ENCODE results near the gene GPD1L. TPM values are rescaled to one million over a fixed set of nuclear protein-coding genes. Genes with fewer than 3 reads are reported as not detected.

GPD1L gene
- total RNA-seq, 5 donors from 2014 or later (not counting 1 experiment from before 2014, with no cell fraction given), result 20.2 to 26.6 (median 21.1) TPM

DNA sequence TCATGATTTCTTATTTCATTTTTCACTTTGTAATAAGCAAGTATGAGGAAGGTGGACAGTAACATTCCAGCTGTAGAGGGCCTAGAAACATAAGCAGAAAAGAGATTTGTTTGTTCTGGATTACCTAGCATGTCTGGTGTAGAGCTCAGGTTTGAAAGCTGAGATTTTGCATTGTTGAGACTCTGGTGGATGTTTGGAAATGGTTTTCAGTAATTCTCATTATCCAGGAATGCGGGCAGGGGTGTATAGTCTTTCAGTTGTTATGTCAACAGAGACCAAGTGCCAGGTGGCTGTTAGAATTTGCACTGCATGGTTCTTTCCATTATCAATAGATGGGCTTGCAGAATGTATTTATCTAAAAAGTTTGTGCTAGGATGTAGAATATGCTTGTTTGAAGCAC is 10.9 kb downstream of the GPD1L start:
- H3K9me3 Mint-ChIP-seq, result peaks cover 0 to 3% (median 0%) of the 10 kb centered on the region in 3 donors
- ATAC-seq (replicated peaks in 1 of 4) (no peak), DNase-seq (no peak)
- no peaks in the 10 kb centered on the region for H3K36me3 ChIP-seq (ENCODE audit: control insufficient read depth in 2 of 2, extremely low read depth in 1 of 2, insufficient read depth in 1 of 2, low read length in 1 of 2)
- peaks cover 17 to 22% of the 10 kb centered on the region in 2 experiments for H3K4me1 ChIP-seq (ENCODE audit: control insufficient read depth in 1 of 2, extremely low read depth in 1 of 2, insufficient read depth in 2 of 2, low read length in 2 of 2)
- no peaks in the 10 kb centered on the region for H3K27me3 ChIP-seq (replicated peaks in 1 of 2; ENCODE audit: control insufficient read depth in 2 of 2, extremely low read depth in 1 of 2, insufficient read depth in 2 of 2, low read length in 1 of 2)
- no CpG with 5 or more reads among the region's 1 CpG for WGBS (ENCODE audit: insufficient coverage)
- H3K27ac Mint-ChIP-seq, result no peak overlapping the region
- POLR2A ChIA-PET, result interaction anchor here in 1 of 2 donors (0.7 kb wide), 1 partner anchor 12 kb away, joined by 3 read pairs; no protein-coding TSS in a partner anchor
- no peaks in the 10 kb centered on the region for H3K9me3 ChIP-seq
- H3K4me3 ChIP-seq (ENCODE audit: control insufficient read depth in 1 of 2, extremely low read depth in 1 of 2, low read length in 1 of 2), result no peak overlapping the region
- H3K4me1 Mint-ChIP-seq, result peaks cover 71 to 79% (median 75%) of the 10 kb centered on the region in 3 donors
- H3K27ac ChIP-seq (ENCODE audit: low read length), result no peak overlapping the region
- no peak overlapping the region for H3K4me3 Mint-ChIP-seq
- H3K36me3 Mint-ChIP-seq, result no peaks in the 10 kb centered on the region
- CTCF ChIA-PET, result interaction anchor here in 1 of 2 donors (0.5 to 1.0 kb wide), 2 partner anchors 61 to 221 kb away, joined by 3 to 7 read pairs; no protein-coding TSS in a partner anchor
- no peaks in the 10 kb centered on the region for H3K27me3 Mint-ChIP-seq

DNA sequence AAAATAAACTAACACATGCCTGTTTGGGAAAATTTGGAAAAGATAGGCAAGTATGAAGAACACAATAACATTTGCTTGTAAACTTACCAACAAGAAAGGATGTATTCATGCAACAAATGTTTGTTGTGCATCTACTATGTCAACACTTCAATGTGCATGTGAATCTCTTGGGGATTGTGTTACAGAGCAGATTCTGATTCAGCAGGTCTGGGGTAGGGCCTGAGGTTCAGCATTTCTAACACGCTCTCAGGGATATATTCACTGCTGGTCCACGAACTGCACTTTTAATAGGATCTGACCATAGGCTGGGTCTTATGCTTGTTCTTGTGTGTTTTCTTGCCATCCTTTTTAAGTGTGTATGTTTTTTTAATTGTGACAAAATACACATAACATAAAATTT is 11.8 kb downstream of the GPD1L start:
- H3K27me3 ChIP-seq (replicated peaks in 1 of 2; ENCODE audit: control insufficient read depth in 2 of 2, extremely low read depth in 1 of 2, insufficient read depth in 2 of 2, low read length in 1 of 2), result no peaks in the 10 kb centered on the region
- no peak overlapping the region for H3K27ac ChIP-seq (ENCODE audit: low read length)
- H3K9me3 ChIP-seq, result no peaks in the 10 kb centered on the region
- peaks cover 16 to 22% of the 10 kb centered on the region in 2 experiments for H3K4me1 ChIP-seq (ENCODE audit: control insufficient read depth in 1 of 2, extremely low read depth in 1 of 2, insufficient read depth in 2 of 2, low read length in 2 of 2)
- POLR2A ChIA-PET, result interaction anchor here in 1 of 2 donors (0.7 kb wide), 1 partner anchor 11 kb away, joined by 3 read pairs; no protein-coding TSS in a partner anchor
- no peaks in the 10 kb centered on the region for H3K27me3 Mint-ChIP-seq
- ATAC-seq (replicated peaks in 1 of 4) (no peak), DNase-seq (no peak)
- H3K36me3 Mint-ChIP-seq, result no peaks in the 10 kb centered on the region
- no peak overlapping the region for H3K4me3 ChIP-seq (ENCODE audit: control insufficient read depth in 1 of 2, extremely low read depth in 1 of 2, low read length in 1 of 2)
- H3K27ac Mint-ChIP-seq, result no peak overlapping the region
- no CpG with 5 or more reads among the region's 2 CpGs for WGBS (ENCODE audit: insufficient coverage)
- CTCF ChIA-PET, result no interaction called here
- no peak overlapping the region for H3K4me3 Mint-ChIP-seq
- peaks cover 68 to 75% (median 69%) of the 10 kb centered on the region in 3 donors for H3K4me1 Mint-ChIP-seq
- H3K9me3 Mint-ChIP-seq, result peaks cover 0 to 3% (median 0%) of the 10 kb centered on the region in 3 donors
- no peaks in the 10 kb centered on the region for H3K36me3 ChIP-seq (ENCODE audit: control insufficient read depth in 2 of 2, extremely low read depth in 1 of 2, insufficient read depth in 1 of 2, low read length in 1 of 2)

DNA sequence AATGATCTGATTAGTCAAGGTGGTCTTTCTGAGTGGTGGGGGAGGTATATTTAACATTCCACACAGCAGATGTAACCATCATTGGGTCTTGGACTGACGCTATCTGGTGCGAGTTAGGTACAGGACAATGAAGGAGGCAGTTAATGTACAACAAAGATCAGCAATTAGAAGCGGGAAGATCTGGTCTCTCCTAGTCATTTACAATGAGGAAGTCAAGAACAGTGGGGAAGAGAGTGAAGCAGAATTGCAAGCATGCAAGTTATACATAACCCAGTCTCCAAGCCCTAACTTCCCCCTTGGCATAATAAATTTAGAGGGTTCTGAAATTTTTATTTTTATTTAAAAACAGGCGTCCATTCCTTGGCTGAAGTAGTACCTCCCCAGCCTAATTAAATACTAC is 14.1 kb downstream of the GPD1L start:
- POLR2A ChIA-PET, result no interaction called here
- Histone ChIP-seq H3K27me3 (replicated peaks in 1 of 2; ENCODE audit: control insufficient read depth in 2 of 2, extremely low read depth in 1 of 2, insufficient read depth in 2 of 2, low read length in 1 of 2) (no peaks in the 10 kb centered on the region), H3K9me3 (no peaks in the 10 kb centered on the region), H3K4me3 (ENCODE audit: control insufficient read depth in 1 of 2, extremely low read depth in 1 of 2, low read length in 1 of 2) (no peak overlapping the region), H3K36me3 (ENCODE audit: control insufficient read depth in 2 of 2, extremely low read depth in 1 of 2, insufficient read depth in 1 of 2, low read length in 1 of 2) (no peaks in the 10 kb centered on the region), H3K27ac (ENCODE audit: low read length) (no peak overlapping the region), H3K4me1 (ENCODE audit: control insufficient read depth in 1 of 2, extremely low read depth in 1 of 2, insufficient read depth in 2 of 2, low read length in 2 of 2) (peaks cover 6 to 13% of the 10 kb centered on the region in 2 experiments)
- Mint-ChIP-seq H3K4me3 (no peak overlapping the region), H3K9me3 (no peaks in the 10 kb centered on the region), H3K4me1 (peaks cover 50 to 66% (median 51%) of the 10 kb centered on the region in 3 donors), H3K27me3 (no peaks in the 10 kb centered on the region), H3K27ac (no peak overlapping the region), H3K36me3 (peaks cover 9% of the 10 kb centered on the region)
- CTCF ChIA-PET, result no interaction called here
- WGBS (ENCODE audit: insufficient coverage), result no CpG with 5 or more reads among the region's 4 CpGs
- no peak for DNase-seq
- no peak for ATAC-seq (replicated peaks in 1 of 4)

DNA sequence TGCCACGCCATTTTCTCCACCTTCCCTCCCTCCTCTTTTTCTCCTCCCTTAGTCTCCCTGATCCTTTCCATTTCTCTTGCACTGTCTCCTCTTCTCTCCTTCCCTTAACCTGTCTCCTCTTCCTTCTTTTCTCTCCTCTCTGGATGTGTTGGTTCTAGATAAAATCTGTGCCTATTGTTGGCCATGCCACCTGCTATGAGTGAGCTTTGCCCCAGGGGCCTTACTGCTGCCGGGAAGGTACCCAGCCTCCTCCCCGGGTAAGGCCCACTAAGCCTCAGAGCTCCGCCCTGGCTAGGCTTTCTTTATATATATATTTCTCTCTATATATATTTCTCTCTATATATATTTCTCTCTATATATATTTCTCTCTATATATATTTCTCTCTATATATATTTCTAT is 14.7 kb downstream of the GPD1L start:
- H3K4me3 ChIP-seq (ENCODE audit: control insufficient read depth in 1 of 2, extremely low read depth in 1 of 2, low read length in 1 of 2), result no peak overlapping the region
- H3K27me3 ChIP-seq (replicated peaks in 1 of 2; ENCODE audit: control insufficient read depth in 2 of 2, extremely low read depth in 1 of 2, insufficient read depth in 2 of 2, low read length in 1 of 2), result no peaks in the 10 kb centered on the region
- DNase-seq (no peak), ATAC-seq (replicated peaks in 1 of 4) (no peak)
- no peaks in the 10 kb centered on the region for H3K9me3 Mint-ChIP-seq
- H3K9me3 ChIP-seq, result no peaks in the 10 kb centered on the region
- peaks cover 9% of the 10 kb centered on the region for H3K36me3 Mint-ChIP-seq
- peaks cover 6 to 13% of the 10 kb centered on the region in 2 experiments for H3K4me1 ChIP-seq (ENCODE audit: control insufficient read depth in 1 of 2, extremely low read depth in 1 of 2, insufficient read depth in 2 of 2, low read length in 2 of 2)
- peaks cover 50 to 66% (median 51%) of the 10 kb centered on the region in 3 donors for H3K4me1 Mint-ChIP-seq
- H3K27ac Mint-ChIP-seq, result no peak overlapping the region
- no peak overlapping the region for H3K4me3 Mint-ChIP-seq
- no CpG with 5 or more reads among the region's 4 CpGs for WGBS (ENCODE audit: insufficient coverage)
- no peaks in the 10 kb centered on the region for H3K36me3 ChIP-seq (ENCODE audit: control insufficient read depth in 2 of 2, extremely low read depth in 1 of 2, insufficient read depth in 1 of 2, low read length in 1 of 2)
- ChIA-PET POLR2A (no interaction called here), CTCF (no interaction called here)
- no peaks in the 10 kb centered on the region for H3K27me3 Mint-ChIP-seq
- H3K27ac ChIP-seq (ENCODE audit: low read length), result no peak overlapping the region

DNA sequence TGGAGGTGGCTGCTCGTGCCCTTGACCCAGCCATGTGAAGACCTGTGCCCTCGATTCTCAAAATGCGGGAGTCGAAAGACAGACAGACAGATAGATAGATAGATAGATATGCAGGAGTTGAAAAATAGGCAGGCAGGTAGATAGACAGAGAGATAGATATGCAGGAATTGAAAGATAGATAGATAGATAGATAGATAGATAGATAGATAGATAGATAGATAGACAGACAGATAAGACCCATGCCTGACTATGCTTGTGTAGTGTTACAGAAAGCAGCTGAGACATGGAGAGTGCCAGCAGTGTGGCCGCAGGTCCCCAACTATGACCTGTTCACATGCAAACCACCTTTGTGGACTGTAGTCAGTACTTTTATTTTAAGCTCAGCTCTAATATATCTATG is 17.2 kb downstream of the GPD1L start:
- H3K27ac Mint-ChIP-seq, result no peak overlapping the region
- 98% methylated on average over 4 of the region's 5 CpGs for WGBS (ENCODE audit: insufficient coverage)
- ChIA-PET POLR2A (no interaction called here), CTCF (interaction anchor here in 1 of 2 donors (0.6 kb wide), 1 partner anchor 178 kb away, joined by 3 read pairs; no protein-coding TSS in a partner anchor)
- H3K4me1 Mint-ChIP-seq, result peaks cover 30 to 57% (median 37%) of the 10 kb centered on the region in 3 donors
- peaks cover 21% of the 10 kb centered on the region for H3K36me3 Mint-ChIP-seq
- no peaks in the 10 kb centered on the region for H3K9me3 Mint-ChIP-seq
- no peak overlapping the region for H3K4me3 Mint-ChIP-seq
- no peak for DNase-seq
- H3K27ac ChIP-seq (ENCODE audit: low read length), result no peak overlapping the region
- H3K27me3 Mint-ChIP-seq, result no peaks in the 10 kb centered on the region
- peaks cover 6 to 13% of the 10 kb centered on the region in 2 experiments for H3K4me1 ChIP-seq (ENCODE audit: control insufficient read depth in 1 of 2, extremely low read depth in 1 of 2, insufficient read depth in 2 of 2, low read length in 2 of 2)
- ATAC-seq (replicated peaks in 1 of 4), result no peak
- no peaks in the 10 kb centered on the region for H3K9me3 ChIP-seq
- no peak overlapping the region for H3K4me3 ChIP-seq (ENCODE audit: control insufficient read depth in 1 of 2, extremely low read depth in 1 of 2, low read length in 1 of 2)
- H3K27me3 ChIP-seq (replicated peaks in 1 of 2; ENCODE audit: control insufficient read depth in 2 of 2, extremely low read depth in 1 of 2, insufficient read depth in 2 of 2, low read length in 1 of 2), result no peaks in the 10 kb centered on the region
- peaks cover 0 to under 1% of the 10 kb centered on the region in 2 donors for H3K36me3 ChIP-seq (ENCODE audit: control insufficient read depth in 2 of 2, extremely low read depth in 1 of 2, insufficient read depth in 1 of 2, low read length in 1 of 2)

DNA sequence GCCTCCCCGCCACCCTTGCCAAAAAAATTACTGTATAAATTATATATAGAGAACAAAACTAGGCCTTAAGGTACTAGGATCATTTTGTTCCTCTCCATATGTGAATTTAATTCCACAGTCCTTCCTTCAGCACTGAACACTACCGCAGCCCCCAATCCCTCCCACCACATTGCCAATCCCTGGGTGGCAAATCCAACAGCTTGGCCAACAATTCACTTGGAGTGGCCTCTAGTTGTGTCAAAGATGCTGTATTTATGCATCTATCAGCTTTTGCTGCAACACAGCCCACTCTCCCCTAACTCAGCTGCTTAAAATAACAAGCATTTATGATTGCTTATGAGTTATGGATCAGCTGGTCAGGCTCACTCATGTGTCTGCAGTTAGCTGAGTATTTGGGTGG is 18.6 kb downstream of the GPD1L start:
- Histone ChIP-seq H3K4me3 (ENCODE audit: control insufficient read depth in 1 of 2, extremely low read depth in 1 of 2, low read length in 1 of 2) (no peak overlapping the region), H3K27me3 (replicated peaks in 1 of 2; ENCODE audit: control insufficient read depth in 2 of 2, extremely low read depth in 1 of 2, insufficient read depth in 2 of 2, low read length in 1 of 2) (no peaks in the 10 kb centered on the region), H3K36me3 (ENCODE audit: control insufficient read depth in 2 of 2, extremely low read depth in 1 of 2, insufficient read depth in 1 of 2, low read length in 1 of 2) (peaks cover 0 to 9% of the 10 kb centered on the region in 2 donors), H3K27ac (ENCODE audit: low read length) (no peak overlapping the region), H3K9me3 (no peaks in the 10 kb centered on the region), H3K4me1 (ENCODE audit: control insufficient read depth in 1 of 2, extremely low read depth in 1 of 2, insufficient read depth in 2 of 2, low read length in 2 of 2) (peaks cover under 1 to 6% of the 10 kb centered on the region in 2 experiments)
- no peak for ATAC-seq (replicated peaks in 1 of 4)
- H3K9me3 Mint-ChIP-seq, result no peaks in the 10 kb centered on the region
- H3K36me3 Mint-ChIP-seq, result peaks cover 34% of the 10 kb centered on the region
- POLR2A ChIA-PET, result interaction anchor here in 1 of 2 donors (0.5 kb wide), 1 partner anchor 25 kb away, joined by 4 read pairs; no protein-coding TSS in a partner anchor
- no peak for DNase-seq
- no CpG with 5 or more reads among the region's 2 CpGs for WGBS (ENCODE audit: insufficient coverage)
- no peak overlapping the region for H3K27ac Mint-ChIP-seq
- H3K4me3 Mint-ChIP-seq, result no peak overlapping the region
- no peaks in the 10 kb centered on the region for H3K27me3 Mint-ChIP-seq
- CTCF ChIA-PET, result no interaction called here
- H3K4me1 Mint-ChIP-seq, result peaks cover 19 to 47% (median 27%) of the 10 kb centered on the region in 3 donors

Data from T-cell (primary cell).